Upper lobe of left lung (tissue), 6 donors: ENCODE measurements around the gene EYA4. TPM values are rescaled to one million over a fixed set of nuclear protein-coding genes. Genes with fewer than 3 reads are reported as not detected.

Source experiments
- ATAC-seq, 2 donors: fragments of 200-7000 bp; cut with Tn5 transposase; one replicate each; pipeline ENCODE4 v1.9.1; 2022; ENCODE audit warnings: mild to moderate bottlenecking in 2 of 2, moderate library complexity in 2 of 2; ENCODE audit not compliant: low FRiP score in 2 of 2
- DNase-seq, 2 donors: peaks; one replicate each; pipeline ENCODE4 v3.0.0-alpha.2; 2019 to 2020
- H3K27ac ChIP-seq, 4 donors: fragments of 200-600 bp; sonication (generic); one replicate each; pipeline ENCODE4 v1.5.1; 2016 to 2019
- H3K27me3 ChIP-seq, 4 donors: fragments of 200-600 bp; sonication (generic); one replicate each; pipeline ENCODE4 v1.5.1; 2017 to 2019
- H3K36me3 ChIP-seq, 4 donors: fragments of 200-600 bp; sonication (generic); one replicate each; pipeline ENCODE4 v1.5.1; 2016 to 2019
- H3K4me1 ChIP-seq, 4 donors: fragments of 200-600 bp; sonication (generic); one replicate each; pipeline ENCODE4 v1.5.1; 2018 to 2019
- H3K4me3 ChIP-seq, 4 donors: fragments of 200-600 bp; sonication (generic); one replicate each; pipeline ENCODE4 v1.5.1; 2017 to 2019; ENCODE audit warnings: mild to moderate bottlenecking in 2 of 4, moderate library complexity in 1 of 4
- H3K9me3 ChIP-seq, 4 donors: fragments of 200-600 bp; sonication (generic); one replicate each; pipeline ENCODE4 v1.5.1; 2018 to 2019
- CTCF ChIP-seq, 6 experiments: fragments of 450-650 bp in 4 of 6; fragments of 200-600 bp in 2 of 6; sonication (generic) in 2 of 6; IDR thresholded peaks; one replicate each; pipeline ENCODE4 v1.5.1; 2016 to 2019; ENCODE audit warnings: antibody characterized with exemption in 6 of 6
- EP300 ChIP-seq, 4 donors: sonication (generic); formaldehyde crosslinking; IDR thresholded peaks; one replicate each; pipeline ENCODE4 v1.5.1; 2017; ENCODE audit warnings: antibody characterized with exemption in 4 of 4, control low read depth in 2 of 4
- POLR2A ChIP-seq, 4 donors: fragments of 450-650 bp; IDR thresholded peaks; one replicate each; pipeline ENCODE4 v1.5.1; 2016 to 2017; ENCODE audit warnings: antibody characterized with exemption in 4 of 4, mild to moderate bottlenecking in 2 of 4
- POLR2AphosphoS5 ChIP-seq, 2 donors: sonication (generic); formaldehyde crosslinking; IDR thresholded peaks; one replicate each; pipeline ENCODE4 v1.5.1; 2017; ENCODE audit warnings: antibody characterized with exemption in 2 of 2
- WGBS, 2 donors: methylation state at CpG; one replicate each; pipeline ENCODE4 v1.1.5; 2017 to 2018; 5-methylcytosine and 5-hydroxymethylcytosine counted together
- total RNA-seq, 6 donors: library from RNA; depleted of rRNA in 4 of 6; stranded (reverse); fragments of >200 nt in 4 of 6; gene quantifications; one replicate each; pipeline versions ENCODE4 v1.1.0 to v1.2.1, GENCODE V29; 2016 to 2021
- donor health status: DM: no; HTN: no; CAD: no; lungs with moderate emphysema.
- donor health status: DM: no; HTN: yes; CAD: no; lungs with severe emphysema.

EYA4 gene
- total RNA-seq, 6 donors from 2014 or later = 1.0 to 8.9 (median 4.2) TPM

- H3K9me3 ChIP-seq = no peaks in the 10 kb centered on the region
- H3K4me3 ChIP-seq = no peak overlapping the region
- no peak overlapping the region for H3K27ac ChIP-seq
- TF ChIP-seq POLR2AphosphoS5 (IDR thresholded peaks at IDR 0.05) (no peak), EP300 (IDR thresholded peaks at IDR 0.05) (no peak), POLR2A (IDR thresholded peaks at IDR 0.05) (no peak), CTCF (IDR thresholded peaks at IDR 0.05) (no peak)
- ATAC-seq (no peak), DNase-seq (no peak)
- 83 to 88% methylated on average over 4 of the region's 4 CpGs for WGBS, 2 donors
- H3K27me3 ChIP-seq = no peaks in the 10 kb centered on the region
- no peaks in the 10 kb centered on the region for H3K36me3 ChIP-seq
- H3K4me1 ChIP-seq = no peaks in the 10 kb centered on the region
Measured at GRCh38 chr6:133265066-133265465, 23.9 kb downstream of the EYA4 start.

DNA sequence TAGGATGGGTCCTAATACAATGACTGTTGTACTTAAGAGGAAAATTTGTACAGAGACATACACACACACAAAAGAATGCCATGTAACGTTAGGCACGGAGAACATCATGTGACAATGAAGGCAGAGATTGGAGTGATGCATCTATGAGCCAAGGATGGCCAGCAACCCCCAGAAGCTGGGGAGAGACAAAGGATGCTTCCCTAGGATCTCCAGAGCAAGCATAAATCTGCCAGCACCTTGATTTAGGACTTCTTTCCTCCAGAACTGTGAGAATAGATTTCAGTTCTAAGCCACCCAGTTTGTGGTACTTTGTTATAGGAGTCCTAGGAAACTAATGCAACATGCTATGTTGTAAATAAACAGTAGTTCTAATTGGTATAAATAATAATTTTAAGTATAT lies 25.0 kb downstream of the EYA4 start:
- Histone ChIP-seq H3K4me3 (no peak overlapping the region), H3K27ac (no peak overlapping the region), H3K9me3 (no peaks in the 10 kb centered on the region), H3K27me3 (no peaks in the 10 kb centered on the region), H3K4me1 (no peaks in the 10 kb centered on the region), H3K36me3 (no peaks in the 10 kb centered on the region)
- ATAC-seq (no peak), DNase-seq (no peak)
- WGBS, 2 donors = 75 to 83% methylated on average over 2 of the region's 2 CpGs
- TF ChIP-seq POLR2AphosphoS5 (IDR thresholded peaks at IDR 0.05) = no peak
- TF ChIP-seq CTCF (IDR thresholded peaks at IDR 0.05) = no peak
- TF ChIP-seq EP300 (IDR thresholded peaks at IDR 0.05) = no peak
- no peak for TF ChIP-seq POLR2A (IDR thresholded peaks at IDR 0.05)

DNA sequence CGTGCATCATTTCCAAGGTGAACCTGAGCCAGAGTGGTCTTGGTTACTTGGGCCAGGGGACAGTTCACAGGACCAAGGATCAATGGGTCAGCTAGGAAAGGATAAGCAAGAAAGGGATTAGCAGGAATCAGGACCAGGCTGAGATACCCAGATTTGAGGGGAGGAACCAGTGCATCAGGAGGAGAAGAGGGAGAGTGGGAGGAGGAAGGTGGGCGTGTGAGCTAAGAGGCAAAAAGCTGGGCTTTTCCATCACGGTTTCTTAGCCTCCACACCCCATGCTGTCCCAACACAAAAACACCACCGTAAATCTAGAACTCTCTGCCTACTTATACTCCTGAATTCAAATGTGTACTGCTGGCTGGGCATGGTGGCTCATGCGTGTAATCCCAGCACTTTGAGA lies 27.5 kb downstream of the EYA4 start:
- no peak for ATAC-seq

GRCh38 chr6:133274813-133275212 lies 33.7 kb downstream of the EYA4 start:
- ATAC-seq (no peak), DNase-seq (no peak)
- 87 to 89% methylated on average over 4 of the region's 4 CpGs for WGBS, 2 donors

More for the DNA sequence above, 27.5 kb downstream of the EYA4 start:
- H3K4me1 ChIP-seq = no peaks in the 10 kb centered on the region
- no peak overlapping the region for H3K27ac ChIP-seq
- TF ChIP-seq POLR2A (IDR thresholded peaks at IDR 0.05) (no peak), EP300 (IDR thresholded peaks at IDR 0.05) (no peak), POLR2AphosphoS5 (IDR thresholded peaks at IDR 0.05) (no peak), CTCF (IDR thresholded peaks at IDR 0.05) (no peak)
- no peaks in the 10 kb centered on the region for H3K9me3 ChIP-seq
- 86 to 89% methylated on average over 5 of the region's 5 CpGs for WGBS, 2 donors
- H3K4me3 ChIP-seq = no peak overlapping the region
- no peaks in the 10 kb centered on the region for H3K27me3 ChIP-seq
- DNase-seq = no peak
- no peaks in the 10 kb centered on the region for H3K36me3 ChIP-seq

GRCh38 chr6:133275213-133275612 lies 34.1 kb downstream of the EYA4 start:
- Histone ChIP-seq H3K9me3 (no peaks in the 10 kb centered on the region), H3K4me3 (no peak overlapping the region), H3K4me1 (no peaks in the 10 kb centered on the region), H3K36me3 (no peaks in the 10 kb centered on the region), H3K27me3 (no peaks in the 10 kb centered on the region), H3K27ac (no peak overlapping the region)
- 55 to 63% methylated on average over 6 of the region's 6 CpGs for WGBS, 2 donors
- DNase-seq = no peak
- no peak for ATAC-seq
- TF ChIP-seq EP300 (IDR thresholded peaks at IDR 0.05) (no peak), POLR2AphosphoS5 (IDR thresholded peaks at IDR 0.05) (no peak), POLR2A (IDR thresholded peaks at IDR 0.05) (no peak), CTCF (IDR thresholded peaks at IDR 0.05) (no peak)

More at GRCh38 chr6:133274813-133275212, 33.7 kb downstream of the EYA4 start:
- Histone ChIP-seq H3K9me3 (no peaks in the 10 kb centered on the region), H3K27me3 (no peaks in the 10 kb centered on the region), H3K4me1 (no peaks in the 10 kb centered on the region), H3K36me3 (no peaks in the 10 kb centered on the region), H3K27ac (no peak overlapping the region), H3K4me3 (no peak overlapping the region)
- TF ChIP-seq POLR2A (IDR thresholded peaks at IDR 0.05) = no peak
